GM12801 (cell line): ENCODE measurements around the gene LRRC43.

Source experiments
- TF ChIP-seq, protein P1 (sequence below): IDR thresholded peaks from one replicate; pipeline ENCODE4 v1.5.1; 2011; ENCODE audit warnings: control low read depth; ENCODE audit not compliant: insufficient read length; ENCODE audit errors: extremely low read depth

LRRC43 gene, protein sequence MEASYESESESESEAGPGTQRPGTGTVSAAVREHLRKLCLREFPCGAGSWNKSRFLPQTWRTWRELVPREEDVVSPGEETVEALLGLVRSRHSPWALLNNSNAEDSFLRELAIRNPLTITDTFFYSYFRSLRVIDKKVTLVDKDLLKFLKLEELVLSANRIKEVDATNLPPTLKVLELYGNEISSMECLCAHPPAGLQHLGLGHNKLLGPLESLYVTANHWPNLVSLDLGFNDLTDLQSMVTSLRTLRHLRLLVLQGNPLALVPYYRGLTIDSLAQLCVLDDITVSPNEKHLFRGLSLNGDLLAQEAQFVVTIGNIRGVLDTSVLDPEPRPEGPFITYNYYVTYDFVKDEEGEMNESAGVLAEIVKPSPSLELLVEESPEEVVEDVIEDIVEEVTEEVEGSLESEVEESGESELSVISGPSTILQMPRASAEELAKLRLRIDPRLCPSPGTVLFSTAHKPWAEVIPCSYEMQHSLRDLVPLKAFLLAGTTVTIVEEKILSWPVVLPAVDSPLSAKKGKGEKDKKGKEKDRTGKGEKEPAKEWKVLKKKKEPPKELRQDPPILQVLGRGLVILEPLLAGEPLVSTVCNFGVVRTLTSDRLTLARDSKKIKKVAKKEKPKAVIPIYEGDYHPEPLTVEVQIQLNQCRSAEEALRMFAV

DNA sequence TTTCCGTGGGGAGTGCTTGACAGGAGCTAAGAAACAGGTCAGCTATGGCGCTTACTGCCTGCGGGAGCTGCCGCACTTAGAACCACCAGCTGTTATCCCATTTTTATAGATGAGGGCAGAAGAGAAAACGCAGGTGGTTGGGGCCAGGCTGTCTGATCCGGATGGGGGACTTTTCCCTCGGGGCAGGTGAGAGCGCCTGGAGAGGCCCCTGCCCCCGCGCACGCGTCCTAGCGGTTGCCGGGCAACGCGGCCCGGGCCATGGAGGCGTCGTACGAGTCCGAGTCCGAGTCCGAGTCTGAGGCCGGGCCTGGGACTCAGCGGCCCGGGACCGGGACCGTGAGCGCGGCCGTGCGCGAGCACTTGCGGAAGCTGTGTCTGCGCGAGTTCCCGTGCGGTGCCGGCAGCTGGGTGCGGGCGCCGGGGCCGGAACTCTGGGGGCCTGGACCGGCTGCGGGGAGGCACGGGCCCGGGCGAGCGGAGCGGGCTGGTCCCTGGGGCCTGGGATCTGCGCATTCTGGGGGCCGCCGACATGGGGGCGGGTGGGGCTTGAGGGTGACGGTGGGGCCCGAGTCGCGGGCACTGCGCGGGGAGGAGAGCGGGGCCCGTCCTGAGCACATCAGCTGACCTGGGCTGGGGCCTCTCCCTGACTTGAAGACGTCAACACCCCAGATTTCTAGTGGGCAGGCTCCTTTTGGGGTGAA is at the start of gene LRRC43:
LRRC43 (plus strand) TSS at position 237 of the 701 bp plus-strand sequence; CDS start at position 259, 22 bp downstream.
- TF ChIP-seq, protein P1, sequence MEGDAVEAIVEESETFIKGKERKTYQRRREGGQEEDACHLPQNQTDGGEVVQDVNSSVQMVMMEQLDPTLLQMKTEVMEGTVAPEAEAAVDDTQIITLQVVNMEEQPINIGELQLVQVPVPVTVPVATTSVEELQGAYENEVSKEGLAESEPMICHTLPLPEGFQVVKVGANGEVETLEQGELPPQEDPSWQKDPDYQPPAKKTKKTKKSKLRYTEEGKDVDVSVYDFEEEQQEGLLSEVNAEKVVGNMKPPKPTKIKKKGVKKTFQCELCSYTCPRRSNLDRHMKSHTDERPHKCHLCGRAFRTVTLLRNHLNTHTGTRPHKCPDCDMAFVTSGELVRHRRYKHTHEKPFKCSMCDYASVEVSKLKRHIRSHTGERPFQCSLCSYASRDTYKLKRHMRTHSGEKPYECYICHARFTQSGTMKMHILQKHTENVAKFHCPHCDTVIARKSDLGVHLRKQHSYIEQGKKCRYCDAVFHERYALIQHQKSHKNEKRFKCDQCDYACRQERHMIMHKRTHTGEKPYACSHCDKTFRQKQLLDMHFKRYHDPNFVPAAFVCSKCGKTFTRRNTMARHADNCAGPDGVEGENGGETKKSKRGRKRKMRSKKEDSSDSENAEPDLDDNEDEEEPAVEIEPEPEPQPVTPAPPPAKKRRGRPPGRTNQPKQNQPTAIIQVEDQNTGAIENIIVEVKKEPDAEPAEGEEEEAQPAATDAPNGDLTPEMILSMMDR: no peak

DNA sequence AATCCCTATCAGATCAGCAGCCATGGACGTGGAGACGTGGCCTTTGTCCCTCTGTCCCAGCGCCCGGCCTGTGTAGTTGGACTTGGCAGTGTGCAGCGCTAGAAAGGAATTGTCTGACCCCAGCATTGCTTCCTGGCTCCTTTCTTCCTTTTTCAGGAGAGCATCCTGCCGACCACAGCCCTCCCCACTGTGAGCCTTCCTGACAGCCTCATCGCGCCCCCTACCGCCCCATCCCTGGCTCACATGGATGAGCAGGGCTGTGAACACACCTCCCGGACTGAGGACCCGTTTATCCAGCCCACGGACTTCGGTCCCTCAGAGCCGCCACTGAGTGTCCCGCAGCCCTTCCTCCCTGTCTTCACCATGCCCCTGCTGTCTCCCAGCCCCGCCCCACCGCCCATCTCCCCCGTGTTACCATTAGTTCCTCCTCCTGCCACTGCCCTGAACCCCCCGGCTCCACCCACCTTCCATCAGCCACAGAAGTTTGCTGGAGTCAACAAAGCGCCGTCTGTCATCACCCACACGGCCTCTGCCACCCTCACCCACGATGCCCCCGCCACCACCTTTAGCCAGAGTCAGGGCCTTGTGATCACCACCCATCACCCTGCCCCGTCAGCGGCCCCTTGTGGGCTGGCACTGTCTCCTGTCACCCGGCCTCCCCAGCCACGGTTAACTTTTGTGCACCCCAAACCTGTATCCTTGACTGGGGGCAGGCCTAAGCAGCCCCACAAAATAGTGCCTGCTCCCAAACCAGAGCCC is 49.6 kb upstream of the LRRC43 start:
- TF ChIP-seq, protein P1: no peak

DNA sequence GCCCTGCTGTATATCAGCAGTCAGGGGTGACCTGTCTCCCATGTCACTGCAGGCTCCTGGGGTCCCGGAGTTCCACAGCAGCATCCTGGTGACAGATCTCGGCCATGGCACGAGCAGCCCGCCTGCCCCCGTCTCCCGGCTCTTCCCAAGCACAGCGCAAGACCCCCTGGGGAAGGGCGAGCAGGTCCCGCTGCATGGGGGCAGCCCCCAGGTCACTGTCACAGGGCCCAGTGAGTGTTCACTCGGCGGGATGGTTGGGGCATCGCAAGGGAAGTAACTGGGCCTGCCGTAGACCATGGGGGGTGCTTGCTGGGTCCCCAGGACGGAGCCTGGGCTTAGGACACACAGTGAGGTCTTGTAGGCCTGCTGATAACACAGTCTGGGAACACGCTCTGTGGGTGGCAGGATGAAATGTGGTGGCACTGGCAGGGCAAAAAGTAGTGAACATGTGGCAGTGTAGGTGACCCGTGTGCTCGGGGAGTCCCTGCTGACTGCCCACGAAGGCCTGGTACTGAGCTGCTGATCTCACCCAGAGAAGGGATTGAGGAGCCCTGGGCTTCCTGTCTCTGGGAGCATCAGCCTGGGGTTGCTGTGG is 47.4 kb upstream of the LRRC43 start:
- TF ChIP-seq, protein P1: no peak

DNA sequence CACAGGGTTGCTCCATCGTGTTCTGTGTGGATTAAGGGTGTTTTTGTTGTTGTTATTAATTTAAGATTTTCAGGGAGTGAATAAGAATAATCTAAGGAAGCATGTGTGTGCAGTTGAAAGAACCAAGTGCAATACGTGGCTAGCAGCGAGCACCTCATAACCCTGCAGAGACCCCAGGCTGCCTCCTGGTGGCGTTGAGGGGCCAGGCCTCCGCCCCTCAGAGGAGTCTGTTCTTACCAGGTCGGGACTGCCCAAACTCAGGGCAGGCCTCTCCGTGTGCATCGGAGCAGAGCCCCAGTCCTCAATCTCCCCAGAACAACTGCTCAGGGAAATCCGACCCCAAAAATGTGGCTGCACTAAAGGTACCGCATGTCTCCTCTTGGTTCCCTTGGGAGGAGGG is 45.7 kb upstream of the LRRC43 start:
- TF ChIP-seq, protein P1: no peak

DNA sequence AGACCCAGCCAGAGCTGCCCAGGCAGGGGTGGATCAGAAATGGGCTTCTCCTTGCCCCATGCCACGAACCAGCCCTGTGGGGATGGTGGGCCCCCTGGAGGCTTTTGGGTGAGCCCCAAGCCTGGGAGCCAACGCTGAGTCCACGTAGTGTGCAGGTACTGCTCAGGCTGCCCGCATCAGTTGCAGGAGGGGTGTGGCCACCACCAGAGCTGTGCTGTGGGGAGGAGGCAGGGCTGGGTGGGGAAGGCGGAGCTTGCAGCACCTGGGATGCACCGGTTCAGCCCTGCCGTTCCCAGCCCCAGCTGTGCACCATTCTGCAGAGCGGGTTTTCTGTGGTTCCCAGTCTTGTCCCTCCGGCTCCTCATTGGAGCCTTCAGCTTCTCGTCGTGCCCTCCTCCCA is 45.2 kb upstream of the LRRC43 start:
- TF ChIP-seq, protein P1: no peak

DNA sequence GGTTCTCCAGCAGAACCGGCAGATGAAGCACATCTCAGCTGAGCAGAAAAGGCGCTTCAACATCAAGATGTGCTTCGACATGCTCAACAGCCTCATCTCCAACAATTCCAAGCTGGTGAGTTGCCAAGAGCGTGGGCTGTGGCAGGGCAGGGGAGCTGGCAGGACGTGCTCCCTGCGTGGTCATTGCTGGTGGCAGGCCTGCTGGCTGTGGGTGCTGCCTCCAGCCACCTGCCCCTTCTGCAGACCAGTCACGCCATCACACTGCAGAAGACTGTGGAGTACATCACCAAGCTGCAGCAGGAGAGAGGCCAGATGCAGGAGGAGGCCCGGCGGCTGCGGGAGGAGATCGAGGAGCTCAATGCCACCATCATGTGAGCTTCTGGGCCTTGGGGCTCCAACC is 44.7 kb upstream of the LRRC43 start:
- TF ChIP-seq, protein P1: no peak

DNA sequence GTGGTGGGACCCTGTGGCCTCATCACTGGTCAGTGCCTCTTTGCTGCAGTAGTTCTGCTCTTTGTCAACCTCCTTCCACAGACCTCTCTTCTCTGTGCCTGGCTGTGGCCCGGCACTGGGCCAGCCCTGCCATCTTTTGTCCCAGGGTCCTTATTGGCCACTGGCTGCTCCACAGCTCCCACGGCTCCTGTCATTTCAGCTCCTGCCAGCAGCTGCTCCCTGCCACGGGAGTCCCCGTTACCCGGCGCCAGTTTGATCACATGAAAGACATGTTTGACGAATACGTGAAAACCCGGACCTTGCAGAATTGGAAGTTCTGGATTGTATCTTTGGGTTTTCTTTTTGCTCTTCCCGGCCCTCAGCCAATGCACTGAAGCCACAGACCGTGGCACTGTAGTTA is 44.3 kb upstream of the LRRC43 start:
- TF ChIP-seq, protein P1: no peak
